GM21526 (cell line): Measurements from ENCODE around the gene IGSF8.
"Not testable (repeated sequence)": the region's sequence is repeated elsewhere in the genome, so short reads cannot be mapped to it uniquely, and the experiment has no call there.

Experiments
- ATAC-seq: cut with Tn5 transposase; IDR thresholded peaks from one replicate; pipeline ENCODE4 v1.9.1; 2021; ENCODE audit warnings: moderate library complexity; ENCODE audit not compliant: unreplicated experiment, low FRiP score

Gene IGSF8

GRCh38 chr1:160069460-160070231 lies 28.8 kb downstream of the IGSF8 start, which contains the start of gene KCNJ10:
KCNJ10 (minus strand) TSS chr1:160070160; CDS start chr1:160042532, 27,628 bp downstream.
- no peak for ATAC-seq

- ATAC-seq, result no peak
These were observed 30.2 kb downstream of the IGSF8 start for GRCh38 chr1:160068225-160068624.

GRCh38 chr1:160066829-160067745 lies 31.3 kb downstream of the IGSF8 start:
- no peak for ATAC-seq

- no peak for ATAC-seq
These were observed 33.7 kb downstream of the IGSF8 start for GRCh38 chr1:160064746-160065145.

GRCh38 chr1:160064164-160064563 lies 34.3 kb downstream of the IGSF8 start:
- ATAC-seq, result no peak

GRCh38 chr1:160063176-160063575 lies 35.2 kb downstream of the IGSF8 start:
- ATAC-seq, result no peak

- ATAC-seq, result no peak
These were observed 36.2 kb downstream of the IGSF8 start for GRCh38 chr1:160062230-160062532.

- ATAC-seq, result no peak
These were observed 36.8 kb downstream of the IGSF8 start for GRCh38 chr1:160061369-160062229.

- ATAC-seq, result no peak
These were observed 40.3 kb downstream of the IGSF8 start for GRCh38 chr1:160058087-160058486.

GRCh38 chr1:160056648-160057169 lies 41.7 kb downstream of the IGSF8 start:
- no peak for ATAC-seq

GRCh38 chr1:160053548-160054365 lies 44.7 kb downstream of the IGSF8 start:
- ATAC-seq, result no peak

GRCh38 chr1:160052936-160053335 lies 45.5 kb downstream of the IGSF8 start:
- no peak for ATAC-seq

- ATAC-seq, result no peak
These were observed 47.8 kb downstream of the IGSF8 start for GRCh38 chr1:160050619-160051018.

- not testable (repeated sequence) for ATAC-seq
These were observed 48.2 kb downstream of the IGSF8 start for GRCh38 chr1:160050182-160050581.

GRCh38 chr1:160049101-160049500 lies 49.3 kb downstream of the IGSF8 start:
- no peak for ATAC-seq

- ATAC-seq, result no peak
These were observed 50.1 kb downstream of the IGSF8 start for GRCh38 chr1:160048335-160048734.

- ATAC-seq, result peak; percentile 45
These were observed 51.1 kb downstream of the IGSF8 start for GRCh38 chr1:160047111-160047991.

GRCh38 chr1:160046494-160047110 lies 51.8 kb downstream of the IGSF8 start:
- peak; percentile 63 for ATAC-seq
